Right ventricle myocardium superior (tissue), 1 donor: Measurements from ENCODE around the gene GRIP1. TPM values are rescaled to one million over a fixed set of nuclear protein-coding genes. Genes with fewer than 3 reads are reported as not detected.

ENCODE experiments used
- ATAC-seq: fragments of 200-7000 bp; cut with Tn5 transposase; one replicate; pipeline ENCODE4 v1.9.1; 2020; ENCODE audit warnings: mild to moderate bottlenecking; ENCODE audit not compliant: poor library complexity
- DNase-seq: peaks from one replicate; pipeline ENCODE4 v3.0.0-alpha.2; 2020
- intact Hi-C: fragments of 100-400 bp; cut with DNase I; formaldehyde crosslinking; loops from one replicate; pipeline ENCODE4 v1.11.2; 2022
- total RNA-seq: library from RNA; stranded (reverse); fragmentation: NEBNext Ultra II Directional; extraction: Animal tissue kit (Norgen Biotek cat#: 25700); gene quantifications from one replicate; pipeline ENCODE4 v1.2.1, GENCODE V29; 2021
- donor health status: DM: no; HTN: yes; CAD: no; lungs with severe emphysema.

The GRIP1 gene
- total RNA-seq, 1 donor from 2014 or later = 4.1 TPM

GRCh38 chr12:66662729-66663128 lies 16.1 kb downstream of the GRIP1 start:
- ATAC-seq (no peak), DNase-seq (no peak)
- intact Hi-C loops = no loop called here

- no peak for DNase-seq
- intact Hi-C loops = no loop called here
- ATAC-seq = no peak
Measured at GRCh38 chr12:66662179-66662578, 16.7 kb downstream of the GRIP1 start.

DNA sequence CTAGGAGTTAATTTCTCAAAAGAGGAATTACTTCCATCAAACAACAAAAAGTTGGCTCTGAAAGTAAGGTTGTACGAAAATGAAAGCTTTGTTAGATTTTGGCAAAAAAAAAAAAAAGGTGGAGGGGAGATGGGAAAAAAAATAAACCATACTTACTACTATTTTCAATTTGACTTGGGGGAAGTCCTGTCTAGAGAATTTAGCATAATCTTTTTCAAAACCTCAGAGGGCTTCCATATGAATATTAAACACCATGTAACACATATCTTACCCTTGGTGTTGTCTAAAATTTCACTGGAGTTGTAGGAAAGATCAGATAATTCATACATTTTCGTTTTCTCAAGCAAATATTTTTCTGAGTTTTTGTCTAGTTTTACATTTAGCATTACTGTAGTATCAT lies 17.5 kb downstream of the GRIP1 start:
- DNase-seq (no peak), ATAC-seq (no peak)
- intact Hi-C loops = no loop called here

DNA sequence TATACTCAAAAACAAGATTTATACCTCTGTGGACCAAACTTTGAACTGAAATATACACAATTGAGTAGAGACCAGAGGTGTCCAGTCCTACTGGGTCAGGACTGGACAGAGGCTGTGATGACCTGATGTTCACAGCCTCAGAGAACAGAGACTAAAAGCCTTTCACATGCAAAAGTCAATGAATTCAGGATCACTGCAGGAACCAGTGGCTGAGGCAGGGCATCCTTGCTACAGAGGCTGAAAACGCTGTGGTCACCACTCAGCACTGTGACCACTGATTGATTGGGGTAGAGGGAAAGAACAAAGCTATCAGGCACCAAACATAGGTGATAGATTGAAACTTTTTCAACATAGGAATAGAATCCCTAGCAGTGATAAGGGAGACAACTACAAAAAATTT lies 25.1 kb downstream of the GRIP1 start:
- no peak for DNase-seq
- ATAC-seq = no peak
- intact Hi-C loops = no loop called here

- intact Hi-C loops = no loop called here
- DNase-seq (no peak), ATAC-seq (no peak)
Measured at GRCh38 chr12:66648033-66648735, 30.7 kb downstream of the GRIP1 start.

DNA sequence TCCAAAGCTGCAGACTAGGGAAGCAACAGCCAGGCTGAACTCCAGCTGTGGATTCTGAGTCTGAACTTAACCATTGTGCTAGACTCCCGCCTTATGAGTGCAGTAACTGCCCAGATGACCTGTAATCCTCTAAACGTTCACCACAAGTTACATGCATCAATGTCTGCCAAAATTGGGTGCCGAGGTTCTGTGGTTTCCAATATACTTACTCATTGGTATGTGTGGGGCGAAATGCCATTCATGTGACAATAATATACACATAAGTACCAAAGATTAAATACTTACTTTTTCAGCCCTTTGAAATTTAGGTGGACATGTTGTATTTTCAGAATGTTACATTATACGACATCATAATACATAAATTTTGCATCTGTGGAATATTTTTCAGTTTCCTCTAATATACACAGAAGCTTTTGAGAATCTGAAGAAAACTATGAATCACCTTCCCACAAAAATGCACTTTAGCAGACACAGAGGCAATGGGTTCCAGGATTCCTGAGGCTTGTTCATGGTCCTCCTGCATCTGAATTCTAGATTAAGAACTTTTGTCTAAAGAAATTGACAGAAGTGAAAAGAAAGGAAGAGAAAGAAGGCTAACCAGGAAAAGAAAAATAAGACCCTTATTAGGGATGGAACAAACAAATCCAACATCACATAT lies 31.7 kb downstream of the GRIP1 start:
- ATAC-seq (no peak), DNase-seq (no peak)
- intact Hi-C loops = no loop called here

DNA sequence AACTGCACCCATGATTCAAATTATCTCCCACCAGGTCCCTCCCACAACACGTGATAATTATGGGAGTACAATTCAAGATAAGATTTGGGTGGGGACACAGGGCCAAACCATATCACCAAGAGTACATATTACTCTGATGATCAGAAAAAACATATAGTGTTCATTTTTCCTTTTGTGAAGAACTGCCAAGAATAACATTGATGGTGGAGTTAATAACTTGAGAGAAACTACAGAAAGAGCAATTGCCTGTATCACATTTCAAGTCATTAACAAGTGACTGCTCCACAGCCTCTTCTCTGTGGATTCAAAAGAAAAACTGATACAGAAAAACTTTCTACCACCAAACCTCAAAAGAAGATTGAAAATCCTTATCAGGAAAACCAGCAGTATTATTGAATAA lies 34.7 kb downstream of the GRIP1 start:
- intact Hi-C loops = no loop called here
- ATAC-seq (no peak), DNase-seq (no peak)

DNA sequence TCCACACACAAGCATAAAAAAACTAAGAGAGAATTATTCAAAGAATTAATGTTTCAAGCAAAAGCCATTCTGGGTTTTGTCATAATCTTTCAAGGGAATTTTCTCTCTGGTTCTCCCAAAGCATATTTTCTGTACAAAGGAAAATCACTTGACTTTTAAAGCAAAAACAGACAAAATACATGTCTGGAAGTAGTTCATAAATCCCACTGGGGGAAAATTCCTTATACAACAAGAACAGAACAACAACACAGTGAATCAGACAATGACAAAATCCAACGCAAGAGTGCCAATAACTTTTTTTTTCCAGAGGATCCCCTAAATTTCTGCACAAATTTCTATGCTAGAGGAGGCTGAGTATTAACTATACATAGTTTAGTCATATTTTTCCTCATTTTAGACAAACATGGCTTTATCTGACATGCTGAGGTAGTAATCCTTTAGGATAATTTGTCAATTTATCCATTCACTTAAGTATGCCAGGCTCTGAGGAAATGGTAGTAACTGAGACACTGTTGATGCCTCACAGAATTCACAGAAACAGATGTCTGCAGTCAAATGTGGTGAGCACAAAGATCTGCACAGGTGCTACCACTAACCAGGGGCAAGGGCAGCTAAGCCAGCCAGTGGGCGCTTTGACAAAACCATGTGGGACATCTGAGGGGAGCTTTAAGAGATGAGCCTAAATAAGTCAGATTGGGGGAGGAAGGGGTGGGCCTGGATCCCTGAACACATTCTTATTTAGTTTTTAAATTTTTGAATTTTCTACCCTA lies 38.0 kb downstream of the GRIP1 start:
- intact Hi-C loops = no loop called here
- DNase-seq (no peak), ATAC-seq (no peak)

- no peak for ATAC-seq
Measured at GRCh38 chr12:66638666-66639065, 40.2 kb downstream of the GRIP1 start.

DNA sequence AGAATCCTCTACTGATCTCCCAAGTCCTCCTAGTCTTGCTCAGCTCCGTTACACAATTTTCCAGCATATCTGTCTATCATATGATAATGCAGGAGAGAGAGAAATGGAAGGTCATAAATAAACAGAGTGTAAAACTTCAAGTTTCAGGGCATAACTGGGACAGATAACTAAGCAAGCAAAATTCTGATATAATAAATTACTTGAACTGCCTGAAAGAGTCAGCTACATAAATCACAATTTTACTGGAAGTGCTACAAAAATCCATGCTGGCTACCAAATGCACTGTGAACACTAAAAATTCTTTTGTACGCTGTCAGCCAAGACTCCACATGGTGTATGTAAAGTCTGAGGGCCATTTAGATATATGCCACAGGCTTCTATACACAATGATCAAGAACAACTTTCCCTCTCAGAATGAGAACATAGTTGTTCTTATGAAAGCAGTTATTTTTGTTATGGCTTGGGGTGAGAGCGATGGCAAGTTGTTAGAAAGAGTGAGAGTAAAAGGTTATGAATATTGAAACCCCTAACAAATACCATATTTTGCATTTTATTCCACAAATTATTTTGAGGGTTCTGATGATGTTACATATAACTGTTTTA lies 41.1 kb downstream of the GRIP1 start:
- DNase-seq (no peak), ATAC-seq (no peak)
- intact Hi-C loops = no loop called here

More at GRCh38 chr12:66638666-66639065, 40.2 kb downstream of the GRIP1 start:
- no peak for DNase-seq
- intact Hi-C loops = no loop called here

GRCh38 chr12:66636771-66637170 lies 42.1 kb downstream of the GRIP1 start:
- intact Hi-C loops = no loop called here
- DNase-seq (peak; percentile 56), ATAC-seq (peak; percentile 98)

- intact Hi-C loops = no loop called here
- DNase-seq = no peak
- ATAC-seq = peak; percentile 73
Measured at GRCh38 chr12:66633676-66634075, 45.2 kb downstream of the GRIP1 start.

GRCh38 chr12:66629138-66629870 lies 49.6 kb downstream of the GRIP1 start:
- intact Hi-C loops = no loop called here
- DNase-seq = no peak
- peak; percentile 90 for ATAC-seq

- ATAC-seq (no peak), DNase-seq (no peak)
- intact Hi-C loops = no loop called here
Measured at GRCh38 chr12:66627988-66628317, 50.9 kb downstream of the GRIP1 start.

- intact Hi-C loops = no loop called here
- ATAC-seq = peak; percentile 38
- DNase-seq = no peak
Measured at GRCh38 chr12:66627270-66627987, 51.4 kb downstream of the GRIP1 start.

GRCh38 chr12:66624806-66625205 lies 54.1 kb downstream of the GRIP1 start:
- no peak for DNase-seq
- intact Hi-C loops = no loop called here
- ATAC-seq = no peak

DNA sequence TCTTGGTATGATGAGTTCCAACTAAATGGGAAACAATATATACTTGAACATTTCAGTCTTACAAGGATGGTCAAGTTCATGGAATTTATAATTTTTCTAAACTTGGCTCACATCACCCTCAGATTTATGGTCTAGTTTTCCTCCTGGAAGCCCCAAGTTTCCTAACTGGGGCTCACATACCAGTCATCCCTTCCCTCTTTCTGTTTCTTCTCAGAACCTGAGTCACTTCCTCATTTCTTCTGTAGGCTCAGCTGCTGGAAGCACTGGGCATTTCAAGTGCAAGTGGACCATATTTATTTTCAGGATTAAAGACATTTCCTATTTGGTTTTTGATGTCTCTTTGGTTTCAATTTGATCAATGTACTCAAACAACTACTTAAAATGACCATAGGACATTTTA lies 55.4 kb downstream of the GRIP1 start:
- DNase-seq (no peak), ATAC-seq (no peak)
- intact Hi-C loops = no loop called here

GRCh38 chr12:66620688-66621087 lies 58.2 kb downstream of the GRIP1 start:
- DNase-seq = no peak
- no peak for ATAC-seq
- intact Hi-C loops = no loop called here
